Activated CD8-positive, alpha-beta T cell treated with anti-CD3 and anti-CD28 coated beads for 36 hours (primary cell): ENCODE measurements around the gene C6orf52. TPM values are rescaled to one million over a fixed set of nuclear protein-coding genes. Genes with fewer than 3 reads are reported as not detected.
"Not testable (repeated sequence)": the region's sequence is repeated elsewhere in the genome, so short reads cannot be mapped to it uniquely, and the experiment has no call there.

ENCODE experiments used
- ATAC-seq: fragments of 200-7000 bp; cut with Tn5 transposase; one replicate; pipeline ENCODE4 v1.10.0; 2021; ENCODE audit warnings: mild to moderate bottlenecking, moderate library complexity
- CTCF ChIA-PET: fragments of 350-600 bp; sonication (Branson Sonifier 250); formaldehyde crosslinking; loops from one replicate; lab custom pipeline; 2021; ENCODE audit warnings: antibody characterized with exemption; lab: Charles Lee
- POLR2A ChIA-PET: fragments of 350-600 bp; sonication (Branson Sonifier 250); formaldehyde crosslinking; loops from one replicate; lab custom pipeline; 2021; ENCODE audit warnings: antibody characterized with exemption; lab: Charles Lee
- DNase-seq: peaks from one replicate; pipeline ENCODE4 v3.0.0-alpha.2; 2020
- H3K27ac Mint-ChIP-seq: one replicate; pipeline ENCODE4 v1.8.0; 2021; ENCODE audit warnings: mild to moderate bottlenecking, mixed read lengths
- H3K27me3 Mint-ChIP-seq: one replicate; pipeline ENCODE4 v1.8.0; 2021; ENCODE audit warnings: mixed read lengths
- H3K36me3 Mint-ChIP-seq: one replicate; pipeline ENCODE4 v1.8.0; 2021; ENCODE audit warnings: low read depth, mixed read lengths
- H3K4me1 Mint-ChIP-seq: one replicate; pipeline ENCODE4 v1.8.0; 2021; ENCODE audit warnings: low read depth, mixed read lengths
- H3K4me3 Mint-ChIP-seq: one replicate; pipeline ENCODE4 v1.8.0; 2021; ENCODE audit warnings: mild to moderate bottlenecking, moderate library complexity, mixed read lengths
- H3K9me3 Mint-ChIP-seq: one replicate; pipeline ENCODE4 v1.8.0; 2021; ENCODE audit warnings: mixed read lengths
- CTCF ChIP-seq: fragments of 200-600 bp; IDR thresholded peaks from one replicate; pipeline ENCODE4 v1.8.0; 2022; ENCODE audit warnings: antibody characterized with exemption, mild to moderate bottlenecking
- intact Hi-C: fragments of 100-400 bp; cut with micrococcal nuclease; formaldehyde crosslinking; loops from one replicate; pipeline ENCODE4 v1.10.0; 2022
- total RNA-seq, 2 experiments: library from RNA; stranded (reverse); gene quantifications; one replicate each; pipeline ENCODE4 v1.2.3, GENCODE V29; 2021

The C6orf52 gene
- total RNA-seq, 2 experiments from 2014 or later = 2.6 to 3.3 TPM

DNA sequence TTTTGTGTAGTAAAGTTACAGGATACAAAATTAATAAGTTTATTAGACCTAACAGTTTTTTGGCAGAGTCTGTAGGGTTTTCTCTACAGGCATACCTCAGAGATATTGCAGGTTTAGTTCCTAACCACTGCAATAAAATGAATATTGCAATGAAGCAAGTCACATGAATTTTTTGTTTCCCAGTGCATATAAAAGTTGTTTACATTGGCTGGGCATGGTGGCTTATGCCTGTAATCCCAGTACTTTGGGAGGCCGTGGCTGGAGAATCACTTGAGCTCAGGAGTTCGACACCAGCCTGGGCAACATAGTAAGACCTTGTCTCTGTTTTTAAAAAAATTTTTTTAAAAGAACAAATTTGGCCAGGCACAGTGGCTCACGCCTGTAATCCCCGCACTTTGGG is 16.0 kb downstream of the C6orf52 start:
- TF ChIP-seq CTCF = no peak
- Mint-ChIP-seq H3K36me3 (peaks cover 8% of the 10 kb centered on the region), H3K4me3 (no peak overlapping the region), H3K27ac (no peak overlapping the region), H3K4me1 (peaks cover 18% of the 10 kb centered on the region), H3K9me3 (peaks cover 1% of the 10 kb centered on the region), H3K27me3 (no peaks in the 10 kb centered on the region)
- CTCF ChIA-PET = no interaction called here
- POLR2A ChIA-PET = no interaction called here
- ATAC-seq (no peak), DNase-seq (no peak)
- intact Hi-C loops = no loop called here

- H3K27me3 Mint-ChIP-seq = no peaks in the 10 kb centered on the region
- H3K4me1 Mint-ChIP-seq = peaks cover 3% of the 10 kb centered on the region
- H3K9me3 Mint-ChIP-seq = no peaks in the 10 kb centered on the region
- intact Hi-C loops = no loop called here
- CTCF ChIA-PET = interaction anchor here (1.0 kb wide), 1 partner anchor 198 kb away, joined by 3 read pairs; no protein-coding TSS in a partner anchor
- no peak overlapping the region for H3K27ac Mint-ChIP-seq
- no peak overlapping the region for H3K4me3 Mint-ChIP-seq
- ATAC-seq (no peak), DNase-seq (no peak)
- no peak for TF ChIP-seq CTCF
- POLR2A ChIA-PET = no interaction called here
- H3K36me3 Mint-ChIP-seq = peaks cover 1% of the 10 kb centered on the region
Measured at GRCh38 chr6:10676403-10676802, 18.0 kb downstream of the C6orf52 start.

- Mint-ChIP-seq H3K4me3 (no peak overlapping the region), H3K9me3 (peaks cover 7% of the 10 kb centered on the region), H3K27me3 (peaks cover 9% of the 10 kb centered on the region), H3K36me3 (no peaks in the 10 kb centered on the region), H3K4me1 (peaks cover 12% of the 10 kb centered on the region), H3K27ac (no peak overlapping the region)
- intact Hi-C loops = no loop called here
- CTCF ChIA-PET = interaction anchor here (1.3 kb wide), 1 partner anchor 157 kb away, joined by 4 read pairs; no protein-coding TSS in a partner anchor
- no peak for TF ChIP-seq CTCF
- ATAC-seq (no peak), DNase-seq (no peak)
- POLR2A ChIA-PET = no interaction called here
Measured at GRCh38 chr6:10668126-10668917, 26.1 kb downstream of the C6orf52 start.

DNA sequence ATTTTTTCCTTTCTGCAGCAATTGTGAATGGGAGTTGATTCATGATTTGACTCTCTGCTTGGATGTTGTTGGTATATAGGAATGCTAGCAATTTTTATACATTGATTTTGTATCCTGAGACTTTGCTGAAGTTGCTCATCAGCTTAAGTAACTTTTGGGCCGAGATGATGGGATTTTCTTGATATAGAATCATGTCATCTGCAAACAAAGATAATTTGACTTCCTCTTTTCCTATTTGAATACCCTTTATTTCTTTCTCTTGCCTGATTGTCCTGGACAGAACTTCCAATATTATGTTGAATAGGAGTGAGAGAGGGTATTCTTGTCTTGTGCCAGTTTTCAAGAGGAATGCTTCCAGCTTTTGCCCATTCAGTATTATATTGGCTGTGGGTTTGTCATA is 28.8 kb downstream of the C6orf52 start:
- ATAC-seq, DNase-seq, H3K27me3 Mint-ChIP-seq, H3K4me3 Mint-ChIP-seq, H3K9me3 Mint-ChIP-seq, H3K36me3 Mint-ChIP-seq, CTCF ChIA-PET, H3K27ac Mint-ChIP-seq, intact Hi-C loops: not testable (repeated sequence)
- H3K4me1 Mint-ChIP-seq = peaks cover 12% of the 10 kb centered on the region
- POLR2A ChIA-PET = interaction anchor here (0.8 kb wide), 1 partner anchor 254 kb away, joined by 4 read pairs; no protein-coding TSS in a partner anchor

DNA sequence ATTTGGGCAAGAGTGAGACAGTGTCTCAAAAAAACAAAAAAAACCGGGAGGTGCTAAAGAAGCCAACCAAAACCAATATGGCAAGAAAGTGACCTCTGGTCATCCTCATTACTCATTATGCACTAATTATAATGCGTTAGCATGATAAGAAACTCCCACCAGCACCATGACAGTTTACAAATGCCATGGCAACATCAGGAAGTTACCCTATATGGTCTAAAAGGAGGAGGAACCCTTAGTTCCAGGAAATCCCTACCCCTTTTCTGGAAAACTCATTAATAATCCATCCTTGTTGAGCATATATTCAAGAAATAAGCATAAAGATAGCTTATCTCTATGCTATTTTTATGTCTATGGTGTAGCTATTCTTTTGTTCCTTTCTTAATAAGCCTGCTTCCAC is 31.7 kb downstream of the C6orf52 start:
- TF ChIP-seq CTCF = no peak
- ChIA-PET POLR2A (no interaction called here), CTCF (no interaction called here)
- ATAC-seq = no peak
- H3K9me3 Mint-ChIP-seq = peaks cover 7% of the 10 kb centered on the region
- H3K27me3 Mint-ChIP-seq = peaks cover 10% of the 10 kb centered on the region
- H3K4me1 Mint-ChIP-seq = peaks cover 10% of the 10 kb centered on the region
- intact Hi-C loops = no loop called here
- no peaks in the 10 kb centered on the region for H3K36me3 Mint-ChIP-seq
- DNase-seq = no peak
- no peak overlapping the region for H3K27ac Mint-ChIP-seq
- no peak overlapping the region for H3K4me3 Mint-ChIP-seq
